Panc1 (cell line): ENCODE data around the gene SLC17A6. TPM values are rescaled to one million over a fixed set of nuclear protein-coding genes. Genes with fewer than 3 reads are reported as not detected.

Source experiments
- ATAC-seq: fragments of 200-7000 bp; cut with Tn5 transposase; 2 replicates; pipeline ENCODE4 v1.9.1; 2020; ENCODE audit warnings: mild to moderate bottlenecking, moderate library complexity
- BruUV-seq: library from RNA; stranded (reverse); fragments of 400-500 nt; replicated peaks from 2 replicates; lab custom pipeline; 2021; lab: Mats Ljungman, UMichigan
- CTCF ChIA-PET: fragments of 300-600 bp; sonication (Branson Sonifier 250); formaldehyde crosslinking; loops from one replicate; lab custom pipeline; 2022; ENCODE audit warnings: antibody characterized with exemption; lab: Charles Lee
- POLR2A ChIA-PET: fragments of 300-600 bp; sonication (Branson Sonifier 250); formaldehyde crosslinking; loops from one replicate; lab custom pipeline; 2022; ENCODE audit warnings: antibody characterized with exemption; lab: Charles Lee
- DNase-seq: peaks from one replicate; pipeline ENCODE4 v3.0.0-alpha.2; 2010; ENCODE audit warnings: low read depth, low spot score
- H3K27ac ChIP-seq: 2 replicates; pipeline ENCODE4 v1.5.1; 2011; ENCODE audit warnings: mild to moderate bottlenecking, low read length, inconsistent platforms
- H3K27me3 ChIP-seq: fragments of 200-500 bp; sonication (Bioruptor generic); 2 replicates; pipeline ENCODE4 v1.6.0; 2014; ENCODE audit warnings: low read length, inconsistent platforms; ENCODE audit not compliant: control insufficient read depth, insufficient read depth
- H3K36me3 ChIP-seq: fragments of 200-500 bp; sonication (Bioruptor generic); 2 replicates; pipeline ENCODE4 v1.5.1; 2014; ENCODE audit warnings: inconsistent platforms, mild to moderate bottlenecking, low read length, moderate library complexity; ENCODE audit not compliant: control insufficient read depth, insufficient read depth
- H3K4me1 ChIP-seq: 2 replicates; pipeline ENCODE4 v1.5.1; 2011; ENCODE audit warnings: inconsistent platforms, mild to moderate bottlenecking, low read length, moderate library complexity; ENCODE audit not compliant: control insufficient read depth, insufficient read depth
- H3K4me3 ChIP-seq, 2 experiments: 2 replicates each; pipeline ENCODE4 v1.5.1; 2011 to 2012; ENCODE audit warnings: low read depth in 2 of 2, low read length in 2 of 2, mild to moderate bottlenecking in 2 of 2, inconsistent platforms in 1 of 2, moderate library complexity in 1 of 2
- H3K9me3 ChIP-seq: fragments of 200-500 bp; sonication (Bioruptor generic); 2 replicates; pipeline ENCODE4 v1.5.1; 2014; ENCODE audit warnings: low read depth, mild to moderate bottlenecking, inconsistent platforms, low read length, moderate library complexity; ENCODE audit not compliant: control insufficient read depth, insufficient read depth
- POLR2AphosphoS5 ChIP-seq: IDR thresholded peaks from 2 replicates; pipeline ENCODE4 v1.6.1; 2012; ENCODE audit warnings: mild to moderate bottlenecking, low read depth, low read length, moderate library complexity
- SIN3A ChIP-seq: IDR thresholded peaks from 2 replicates; pipeline ENCODE4 v1.6.1; 2012; ENCODE audit warnings: low read depth, mild to moderate bottlenecking, low read length, moderate library complexity, borderline replicate concordance; ENCODE audit not compliant: insufficient read depth
- TCF7L2 ChIP-seq: IDR thresholded peaks from 2 replicates; pipeline ENCODE4 v1.6.1; 2011; ENCODE audit warnings: mild to moderate bottlenecking, low read depth, low read length, inconsistent platforms
- in situ Hi-C: cut with HindIII; loops from 2 replicates; pipeline ENCODE4 v1.10.0; 2016; ENCODE audit warnings: low sequenced_read_pairs, low pct_unique_long_range_greater_than_20kb
- intact Hi-C: fragments of 100-400 bp; cut with micrococcal nuclease; formaldehyde crosslinking; loops from one replicate; pipeline ENCODE4 v1.10.0; 2022; ENCODE audit not compliant: unreplicated experiment
- total RNA-seq: library from RNA; stranded (reverse); gene quantifications from one replicate; pipeline ENCODE4 v1.2.1, GENCODE V29; 2021; ENCODE audit not compliant: unreplicated experiment
- TF ChIP-seq, protein P1 (sequence below), 2 experiments: IDR thresholded peaks; 2 replicates each; pipeline ENCODE4 v1.6.1; 2011 to 2012; ENCODE audit warnings: low read depth in 2 of 2, control low read depth in 1 of 2, low read length in 1 of 2, mild to moderate bottlenecking in 1 of 2, moderate library complexity in 1 of 2; ENCODE audit not compliant: insufficient read depth in 1 of 2
- TF ChIP-seq, protein P2 (sequence below): fragments of 450-650 bp; IDR thresholded peaks from 2 replicates; pipeline ENCODE4 v1.5.1; 2017; ENCODE audit warnings: mild to moderate bottlenecking

SLC17A6 gene
- total RNA-seq, 1 experiment from 2014 or later, result not detected

DNA sequence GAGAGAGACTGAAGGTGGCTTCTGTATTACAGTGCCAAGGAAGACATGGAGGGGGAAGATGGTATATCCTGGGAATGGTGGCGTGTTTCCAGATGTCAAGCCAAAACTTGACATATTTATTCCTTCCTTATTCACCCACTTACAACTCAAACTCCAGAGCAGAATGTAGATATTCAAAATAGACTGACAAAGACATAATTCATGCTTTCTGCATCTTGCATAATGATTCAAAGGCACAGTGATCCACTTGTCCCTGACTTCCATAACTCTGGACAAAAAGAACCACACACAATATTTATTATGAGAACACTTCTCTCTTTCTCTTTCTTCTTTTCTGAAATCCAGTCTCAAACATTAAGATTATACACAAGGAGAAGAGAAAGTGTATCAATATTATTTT, 48.9 kb downstream of the SLC17A6 start:
- Histone ChIP-seq H3K9me3 (no peaks in the 10 kb centered on the region), H3K27ac (no peak overlapping the region), H3K4me3 (no peak overlapping the region), H3K27me3 (no peaks in the 10 kb centered on the region), H3K4me1 (no peaks in the 10 kb centered on the region), H3K36me3 (no peaks in the 10 kb centered on the region)
- no TSS peak for BruUV-seq
- in situ Hi-C loops, result no loop called here
- TF ChIP-seq TCF7L2 (no peak), POLR2AphosphoS5 (no peak), SIN3A (no peak)
- TF ChIP-seq, protein P1, sequence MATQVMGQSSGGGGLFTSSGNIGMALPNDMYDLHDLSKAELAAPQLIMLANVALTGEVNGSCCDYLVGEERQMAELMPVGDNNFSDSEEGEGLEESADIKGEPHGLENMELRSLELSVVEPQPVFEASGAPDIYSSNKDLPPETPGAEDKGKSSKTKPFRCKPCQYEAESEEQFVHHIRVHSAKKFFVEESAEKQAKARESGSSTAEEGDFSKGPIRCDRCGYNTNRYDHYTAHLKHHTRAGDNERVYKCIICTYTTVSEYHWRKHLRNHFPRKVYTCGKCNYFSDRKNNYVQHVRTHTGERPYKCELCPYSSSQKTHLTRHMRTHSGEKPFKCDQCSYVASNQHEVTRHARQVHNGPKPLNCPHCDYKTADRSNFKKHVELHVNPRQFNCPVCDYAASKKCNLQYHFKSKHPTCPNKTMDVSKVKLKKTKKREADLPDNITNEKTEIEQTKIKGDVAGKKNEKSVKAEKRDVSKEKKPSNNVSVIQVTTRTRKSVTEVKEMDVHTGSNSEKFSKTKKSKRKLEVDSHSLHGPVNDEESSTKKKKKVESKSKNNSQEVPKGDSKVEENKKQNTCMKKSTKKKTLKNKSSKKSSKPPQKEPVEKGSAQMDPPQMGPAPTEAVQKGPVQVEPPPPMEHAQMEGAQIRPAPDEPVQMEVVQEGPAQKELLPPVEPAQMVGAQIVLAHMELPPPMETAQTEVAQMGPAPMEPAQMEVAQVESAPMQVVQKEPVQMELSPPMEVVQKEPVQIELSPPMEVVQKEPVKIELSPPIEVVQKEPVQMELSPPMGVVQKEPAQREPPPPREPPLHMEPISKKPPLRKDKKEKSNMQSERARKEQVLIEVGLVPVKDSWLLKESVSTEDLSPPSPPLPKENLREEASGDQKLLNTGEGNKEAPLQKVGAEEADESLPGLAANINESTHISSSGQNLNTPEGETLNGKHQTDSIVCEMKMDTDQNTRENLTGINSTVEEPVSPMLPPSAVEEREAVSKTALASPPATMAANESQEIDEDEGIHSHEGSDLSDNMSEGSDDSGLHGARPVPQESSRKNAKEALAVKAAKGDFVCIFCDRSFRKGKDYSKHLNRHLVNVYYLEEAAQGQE (IDR thresholded peaks at IDR 0.05; ENCODE audit: insufficient read depth in 1 of 2, low read depth in 2 of 2, low read length in 1 of 2), result no peak
- TF ChIP-seq, protein P2, sequence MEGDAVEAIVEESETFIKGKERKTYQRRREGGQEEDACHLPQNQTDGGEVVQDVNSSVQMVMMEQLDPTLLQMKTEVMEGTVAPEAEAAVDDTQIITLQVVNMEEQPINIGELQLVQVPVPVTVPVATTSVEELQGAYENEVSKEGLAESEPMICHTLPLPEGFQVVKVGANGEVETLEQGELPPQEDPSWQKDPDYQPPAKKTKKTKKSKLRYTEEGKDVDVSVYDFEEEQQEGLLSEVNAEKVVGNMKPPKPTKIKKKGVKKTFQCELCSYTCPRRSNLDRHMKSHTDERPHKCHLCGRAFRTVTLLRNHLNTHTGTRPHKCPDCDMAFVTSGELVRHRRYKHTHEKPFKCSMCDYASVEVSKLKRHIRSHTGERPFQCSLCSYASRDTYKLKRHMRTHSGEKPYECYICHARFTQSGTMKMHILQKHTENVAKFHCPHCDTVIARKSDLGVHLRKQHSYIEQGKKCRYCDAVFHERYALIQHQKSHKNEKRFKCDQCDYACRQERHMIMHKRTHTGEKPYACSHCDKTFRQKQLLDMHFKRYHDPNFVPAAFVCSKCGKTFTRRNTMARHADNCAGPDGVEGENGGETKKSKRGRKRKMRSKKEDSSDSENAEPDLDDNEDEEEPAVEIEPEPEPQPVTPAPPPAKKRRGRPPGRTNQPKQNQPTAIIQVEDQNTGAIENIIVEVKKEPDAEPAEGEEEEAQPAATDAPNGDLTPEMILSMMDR, result no peak
- ChIA-PET CTCF (no interaction called here), POLR2A (no interaction called here)
- intact Hi-C loops, result no loop called here
- DNase-seq (no peak), ATAC-seq (no peak)

DNA sequence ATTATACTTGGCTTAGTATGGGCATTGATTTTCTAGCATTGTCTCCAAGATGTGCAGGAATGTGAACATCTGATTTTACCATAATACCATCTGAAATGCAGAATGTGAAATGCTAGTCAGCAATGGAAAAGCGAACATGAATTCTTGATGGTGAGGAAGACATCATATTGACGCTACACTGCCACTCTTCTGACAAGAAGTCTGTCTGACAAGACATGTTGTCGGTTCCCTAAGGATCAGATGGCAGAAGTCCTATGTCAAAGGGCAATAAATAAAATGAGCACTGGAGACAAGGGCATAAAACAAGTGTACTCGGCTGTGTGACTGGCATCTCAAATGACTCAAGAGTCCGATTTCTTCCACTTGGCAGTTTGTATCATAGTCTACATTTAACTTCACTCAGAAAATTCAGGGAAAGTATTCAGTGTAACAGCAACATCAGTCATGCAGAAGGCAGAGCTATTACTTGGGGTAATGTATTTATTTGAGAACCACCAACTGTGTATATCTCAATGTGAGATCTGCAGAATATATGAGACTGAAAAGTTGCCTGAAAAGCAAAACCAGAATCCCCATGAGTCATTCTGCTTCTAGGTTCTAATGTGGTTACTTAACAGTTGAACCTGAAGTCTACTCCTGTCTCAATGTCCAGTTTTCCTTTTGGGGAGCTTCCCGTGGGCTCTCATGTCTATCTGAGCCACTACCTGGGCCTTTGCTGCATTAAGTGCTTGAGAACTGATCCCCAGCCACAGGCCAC, 51.5 kb downstream of the SLC17A6 start:
- Histone ChIP-seq H3K4me3 (no peak overlapping the region), H3K9me3 (no peaks in the 10 kb centered on the region), H3K27me3 (no peaks in the 10 kb centered on the region), H3K36me3 (no peaks in the 10 kb centered on the region), H3K27ac (no peak overlapping the region), H3K4me1 (no peaks in the 10 kb centered on the region)
- no peak for ATAC-seq
- CTCF ChIA-PET, result no interaction called here
- TF ChIP-seq, protein P2, result no peak
- TF ChIP-seq SIN3A (no peak), TCF7L2 (no peak), POLR2AphosphoS5 (no peak)
- TF ChIP-seq, protein P1 (IDR thresholded peaks at IDR 0.05; ENCODE audit: insufficient read depth in 1 of 2, low read depth in 2 of 2, low read length in 1 of 2), result no peak
- BruUV-seq, result no TSS peak
- in situ Hi-C loops (no loop called here), intact Hi-C loops (no loop called here)
- no peak for DNase-seq
- POLR2A ChIA-PET, result no interaction called here
